Measurements from ENCODE around the gene BRD4.

Gene BRD4

GRCh38 chr19:15289673-15290072, 42.7 kb downstream of the BRD4 start:
- no peak for DNase-seq (ENCODE audit: low read depth)

- no peak for DNase-seq (ENCODE audit: low read depth)
Measured at GRCh38 chr19:15288146-15288963, 44.0 kb downstream of the BRD4 start.

DNA sequence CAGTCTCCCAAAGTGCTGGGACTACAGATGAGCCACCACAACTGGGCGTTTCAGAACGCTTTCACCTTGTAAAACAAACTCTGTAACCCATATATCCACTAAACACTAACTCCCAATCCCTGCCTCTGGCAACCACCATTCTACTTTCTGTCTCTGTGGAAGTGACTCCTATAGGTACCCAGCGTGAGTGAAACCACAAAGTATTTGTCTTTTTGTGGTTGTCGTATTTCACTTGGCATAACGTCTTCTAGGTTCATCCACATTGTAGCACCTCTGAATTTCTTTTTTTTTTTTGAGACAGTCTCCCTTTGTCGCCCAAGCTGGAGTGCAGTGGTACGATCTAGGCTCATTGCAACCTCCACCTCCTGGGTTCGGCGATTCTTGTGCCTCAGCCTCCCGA, 44.8 kb downstream of the BRD4 start:
- no peak for DNase-seq (ENCODE audit: low read depth)

DNA sequence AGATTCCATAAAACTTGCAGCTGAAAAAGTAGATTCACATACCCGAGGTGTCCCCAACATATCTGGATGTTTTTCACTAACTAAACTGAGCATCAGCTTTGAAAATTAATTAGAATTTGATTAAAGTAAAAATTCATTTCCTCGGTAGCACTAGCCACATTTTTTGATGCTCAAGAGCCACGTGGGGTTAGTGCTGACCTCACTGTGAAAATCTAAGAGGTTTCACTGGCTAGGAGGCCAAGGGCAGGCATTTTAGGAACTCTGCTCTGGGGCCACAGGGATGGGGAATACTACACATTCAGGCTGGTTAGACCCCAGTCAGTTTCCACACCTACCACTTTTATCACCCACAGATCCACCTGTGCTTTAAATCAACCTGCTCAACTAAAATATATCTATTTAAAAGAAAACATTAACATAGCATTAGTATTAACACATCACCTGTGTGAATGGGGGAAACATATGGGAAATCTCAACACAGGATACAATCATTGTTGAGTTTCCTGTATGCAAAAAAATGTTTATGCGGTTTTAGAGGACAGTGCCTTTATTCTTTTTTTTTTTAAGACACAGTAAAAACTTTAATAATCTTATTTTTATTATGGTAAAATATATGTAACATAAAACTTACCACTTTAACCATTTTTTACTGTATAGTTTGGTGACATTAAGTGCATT, 45.5 kb downstream of the BRD4 start:
- no peak for DNase-seq (ENCODE audit: low read depth)

GRCh38 chr19:15285896-15286591, 46.3 kb downstream of the BRD4 start:
- DNase-seq (ENCODE audit: low read depth) = no peak

- no peak for DNase-seq (ENCODE audit: low read depth)
Measured at GRCh38 chr19:15284896-15285295, 47.4 kb downstream of the BRD4 start.

DNA sequence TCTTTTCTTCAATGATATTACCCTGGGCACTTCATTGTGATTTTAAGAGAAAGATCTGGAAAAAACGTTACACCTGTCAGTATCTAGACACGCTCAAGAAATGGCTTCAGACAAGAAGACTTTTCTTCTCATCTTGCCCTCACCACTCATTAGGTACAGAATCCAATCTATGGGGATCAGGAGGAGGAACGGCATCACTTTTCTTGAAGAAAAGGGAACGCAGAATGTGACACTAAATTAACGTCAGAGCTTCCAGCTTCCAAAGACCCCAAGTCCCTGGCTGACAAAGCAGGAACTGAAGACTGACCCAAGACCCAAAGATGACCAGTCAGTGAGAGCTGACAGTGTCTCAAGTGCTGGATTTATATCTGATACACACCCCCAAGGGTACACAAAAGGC, 48.2 kb downstream of the BRD4 start:
- no peak for DNase-seq (ENCODE audit: low read depth)

- DNase-seq (ENCODE audit: low read depth) = peak; percentile 53
Measured at GRCh38 chr19:15283141-15283883, 49.0 kb downstream of the BRD4 start.

DNA sequence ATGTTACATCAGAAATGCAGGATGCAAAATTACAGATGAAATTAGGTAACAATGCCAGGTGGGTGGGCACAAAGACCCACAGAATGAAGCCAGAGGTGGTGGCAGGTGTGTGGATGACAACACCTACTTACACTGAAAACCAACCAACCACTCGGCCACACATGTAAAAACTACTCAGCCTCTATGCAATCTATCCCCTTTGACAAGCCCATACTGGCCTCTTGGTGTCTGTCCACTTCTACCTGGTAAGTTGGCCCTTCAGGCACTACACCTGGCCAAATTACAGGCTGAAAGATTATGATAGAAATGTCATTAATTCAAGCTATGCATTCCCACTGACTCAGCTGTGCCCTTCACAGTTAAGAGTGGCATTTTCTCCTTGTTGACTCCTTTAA, 50.0 kb downstream of the BRD4 start:
- DNase-seq (ENCODE audit: low read depth) = no peak

DNA sequence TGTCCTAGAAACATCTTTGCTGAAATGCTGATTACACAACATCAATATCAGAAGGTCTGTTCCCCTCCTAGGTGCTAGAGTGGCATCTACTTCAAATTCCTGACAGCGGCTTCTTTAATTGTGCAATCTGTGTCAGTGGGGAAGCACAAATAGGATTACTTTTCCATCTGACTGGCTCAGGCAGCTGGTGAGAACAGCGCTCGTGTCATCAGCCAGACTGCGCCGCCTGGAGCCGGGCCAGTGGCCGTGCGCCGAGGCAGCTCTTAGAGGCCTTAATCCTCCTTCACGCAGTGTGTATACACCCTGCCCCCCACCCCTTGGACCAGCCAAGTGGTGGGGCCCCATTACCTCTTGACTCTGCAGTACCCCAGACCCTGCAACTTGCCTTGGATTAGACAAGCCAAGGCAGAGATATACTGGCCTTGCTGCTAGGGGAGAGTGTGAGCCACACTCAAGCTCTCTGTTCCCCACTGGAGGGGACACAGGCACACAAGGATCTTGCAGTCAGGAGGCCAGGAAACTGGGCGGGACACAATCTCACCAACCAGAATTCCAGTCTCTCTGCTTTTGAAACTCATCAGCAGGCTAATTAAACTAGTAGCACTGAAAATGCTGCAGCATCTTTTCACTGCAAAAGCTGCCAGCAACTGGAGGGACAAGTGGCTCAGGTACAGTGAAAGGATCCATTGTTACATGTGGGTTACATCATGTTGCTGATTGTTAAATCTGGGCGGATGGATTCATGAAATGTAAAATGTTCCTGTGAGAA, 51.2 kb downstream of the BRD4 start:
- peak; percentile 77 for DNase-seq (ENCODE audit: low read depth)

GRCh38 chr19:15280048-15280725, 52.2 kb downstream of the BRD4 start:
- DNase-seq (ENCODE audit: low read depth) = no peak

DNA sequence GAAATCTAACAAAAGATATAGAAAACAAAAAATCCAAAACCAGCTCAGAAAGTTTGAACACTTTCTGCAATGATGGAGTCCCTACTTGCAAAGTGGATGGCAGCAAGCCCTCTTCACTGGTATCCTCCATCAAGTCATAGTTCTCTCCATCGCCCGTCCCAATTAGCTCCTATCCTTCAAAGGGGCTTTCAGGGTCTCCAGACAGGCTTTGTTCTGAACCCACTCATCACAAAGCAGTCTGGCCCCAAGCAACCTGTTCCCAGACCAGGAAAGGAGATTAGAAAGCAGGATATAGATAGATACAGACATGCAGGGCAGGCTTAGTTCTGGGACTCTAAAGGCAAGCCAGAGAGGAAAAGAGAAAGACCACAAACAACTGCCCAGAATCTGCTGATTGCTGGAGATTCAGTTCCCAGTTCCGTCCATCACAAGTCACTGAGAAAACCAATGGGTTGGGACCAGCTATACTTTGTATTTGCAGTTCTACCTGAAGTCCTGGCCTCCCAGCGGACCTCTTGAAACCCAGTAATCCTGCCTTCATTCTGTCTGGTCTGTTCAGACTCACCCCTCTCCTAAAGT, 52.9 kb downstream of the BRD4 start:
- DNase-seq (ENCODE audit: low read depth) = no peak

DNA sequence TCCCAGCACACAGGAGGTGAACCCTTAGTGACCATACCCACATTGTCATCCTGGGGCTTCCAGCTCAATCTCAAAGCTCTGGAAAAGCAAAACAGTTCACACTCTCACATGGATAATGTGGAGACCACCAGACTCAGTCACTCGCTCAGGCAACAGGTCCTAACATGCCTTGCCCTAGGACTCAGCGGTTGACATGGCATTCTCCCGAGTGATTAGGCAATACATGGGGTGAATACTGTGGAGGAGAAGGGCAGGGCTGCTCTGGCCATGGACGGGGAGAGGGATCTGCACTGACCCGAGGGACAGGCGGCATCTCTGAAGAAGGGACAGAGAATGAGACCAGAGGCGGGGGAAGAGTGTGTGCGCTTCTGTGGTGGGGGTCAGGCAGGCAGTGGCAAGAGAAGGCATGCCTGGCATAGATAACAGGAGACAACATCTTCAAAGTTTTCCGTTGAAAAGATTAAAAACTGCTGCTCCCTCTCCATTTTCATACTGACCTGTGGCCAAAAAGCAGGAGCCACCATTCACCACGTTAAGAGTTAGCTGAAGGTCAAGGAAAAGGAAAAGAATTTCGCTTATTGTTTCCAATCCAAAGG, 55.6 kb downstream of the BRD4 start:
- DNase-seq (ENCODE audit: low read depth) = no peak

DNA sequence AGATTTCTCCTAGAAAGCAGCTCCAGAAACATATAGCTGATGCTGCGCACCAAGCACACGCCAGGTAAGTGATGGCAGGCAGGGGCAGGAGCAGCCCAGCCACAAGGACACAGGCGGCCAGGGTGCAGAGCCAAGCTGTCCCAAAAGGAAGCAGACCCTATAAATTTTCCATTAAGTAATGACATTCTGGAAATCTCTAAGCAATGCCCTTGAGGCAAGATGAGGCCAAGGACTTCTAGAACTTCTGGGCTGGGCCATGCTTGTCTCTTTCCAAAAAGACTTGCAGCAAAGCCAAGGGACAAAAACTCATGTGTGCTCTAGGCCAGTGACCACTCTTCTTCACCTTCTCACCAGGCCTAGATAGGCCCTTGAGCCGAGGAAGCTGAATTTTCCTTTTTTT, 57.9 kb downstream of the BRD4 start:
- no peak for DNase-seq (ENCODE audit: low read depth)

- DNase-seq (ENCODE audit: low read depth) = no peak
Measured at GRCh38 chr19:15269806-15270205, 62.5 kb downstream of the BRD4 start.

- DNase-seq (ENCODE audit: low read depth) = no peak
Measured at GRCh38 chr19:15268928-15269253, 63.4 kb downstream of the BRD4 start.

GRCh38 chr19:15268192-15268927, 64.0 kb downstream of the BRD4 start:
- no peak for DNase-seq (ENCODE audit: low read depth)

DNA sequence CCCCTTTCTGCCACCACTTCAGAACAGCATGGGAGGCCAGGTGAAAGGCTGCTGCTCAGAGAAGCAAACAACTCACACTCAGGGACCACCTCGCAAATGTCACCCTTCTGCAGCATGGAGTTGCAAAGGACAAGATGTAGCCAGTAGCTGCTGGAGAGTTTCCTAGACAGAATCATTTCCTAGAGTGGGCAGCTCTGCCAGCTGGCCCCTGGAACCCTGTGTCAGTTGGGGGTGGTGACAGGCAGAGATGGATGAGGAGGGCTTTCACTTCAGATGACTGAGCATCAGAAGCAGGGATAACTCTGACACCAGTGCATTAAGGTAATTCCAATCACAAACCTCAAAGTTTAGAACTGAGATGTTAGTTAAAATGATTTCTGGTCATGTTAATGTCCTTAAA, 65.7 kb downstream of the BRD4 start:
- DNase-seq (ENCODE audit: low read depth) = no peak

- peak; percentile 92 for DNase-seq (ENCODE audit: low read depth)
Measured at GRCh38 chr19:15265850-15266248, 66.5 kb downstream of the BRD4 start.

All from GM04504 (cell line).